CD4-positive, CD25-positive, alpha-beta regulatory T cell (primary cell): ENCODE data around the gene C6orf89. TPM values are rescaled to one million over a fixed set of nuclear protein-coding genes. Genes with fewer than 3 reads are reported as not detected.
"Not testable (repeated sequence)": the region's sequence is repeated elsewhere in the genome, so short reads cannot be mapped to it uniquely, and the experiment has no call there.

Experiments
- ATAC-seq, 2 donors: fragments of 150-1000 bp; cut with Tn5 transposase; one replicate each; pipeline ENCODE4 v1.10.0; 2021; ENCODE audit warnings: low read depth in 2 of 2, moderate number of reproducible peaks in 2 of 2, moderate library complexity in 1 of 2
- DNase-seq, 3 donors: peaks; one replicate each; pipeline versions ENCODE4 v3.0.0 to v3.0.0-alpha.2; 2012 to 2022; ENCODE audit warnings: mixed read lengths in 1 of 3
- H3K27ac ChIP-seq: one replicate; pipeline ENCODE4 v1.7.0; 2013; ENCODE audit warnings: mild to moderate bottlenecking, low read length; ENCODE audit not compliant: insufficient read depth, poor library complexity, severe bottlenecking
- H3K27me3 ChIP-seq: one replicate; pipeline ENCODE4 v1.7.0; 2013; ENCODE audit warnings: low read length; ENCODE audit not compliant: control insufficient read depth, insufficient read depth
- H3K36me3 ChIP-seq: one replicate; pipeline ENCODE4 v1.7.0; 2013; ENCODE audit warnings: mild to moderate bottlenecking, low read length, moderate library complexity; ENCODE audit not compliant: control insufficient read depth, insufficient read depth
- H3K4me1 ChIP-seq: 2 replicates; pipeline ENCODE4 v1.7.0; 2013; ENCODE audit warnings: mild to moderate bottlenecking, low read length; ENCODE audit not compliant: insufficient read depth, control insufficient read depth, poor library complexity, severe bottlenecking
- H3K4me3 ChIP-seq: one replicate; pipeline ENCODE4 v1.7.0; 2013; ENCODE audit warnings: low read depth, mild to moderate bottlenecking, low read length, moderate library complexity
- H3K9me3 ChIP-seq, 2 experiments: 1 replicate in 1 of 2; 2 replicates in 1 of 2; pipeline ENCODE4 v1.7.0; 2013; ENCODE audit warnings: low read length in 2 of 2, mild to moderate bottlenecking in 1 of 2, moderate library complexity in 1 of 2; ENCODE audit not compliant: control insufficient read depth in 2 of 2
- H3K27ac Mint-ChIP-seq, 3 donors: one replicate each; pipeline ENCODE4 v1.8.0; 2020 to 2022; ENCODE audit warnings: mild to moderate bottlenecking in 3 of 3, mixed read lengths in 3 of 3, moderate library complexity in 2 of 3
- H3K27me3 Mint-ChIP-seq: one replicate; pipeline ENCODE4 v1.8.0; 2022; ENCODE audit warnings: mild to moderate bottlenecking, mixed read lengths
- H3K36me3 Mint-ChIP-seq: one replicate; pipeline ENCODE4 v1.8.0; 2020; ENCODE audit warnings: mixed read lengths
- H3K4me1 Mint-ChIP-seq, 4 donors: one replicate each; pipeline ENCODE4 v1.8.0; 2020 to 2022; ENCODE audit warnings: mixed read lengths in 4 of 4, mild to moderate bottlenecking in 1 of 4
- H3K4me3 Mint-ChIP-seq, 4 donors: one replicate each; pipeline ENCODE4 v1.8.0; 2020 to 2022; ENCODE audit warnings: mild to moderate bottlenecking in 4 of 4, mixed read lengths in 4 of 4, moderate library complexity in 3 of 4
- H3K9me3 Mint-ChIP-seq, 7 donors: one replicate each; pipeline ENCODE4 v1.8.0; 2020 to 2022; ENCODE audit warnings: mixed read lengths in 7 of 7, mild to moderate bottlenecking in 3 of 7, moderate library complexity in 2 of 7
- polyA plus RNA-seq, 4 donors: library from polyadenylated mRNA; unstranded; fragments of 300-500 nt; fragmentation: Illumina TruSeq; gene quantifications; one replicate each; pipeline ENCODE4 v1.2.3, GENCODE V29; 2021
- total RNA-seq: library from RNA; stranded (reverse); gene quantifications from one replicate; pipeline ENCODE4 v1.2.3, GENCODE V29; 2022

The C6orf89 gene
- total and polyA plus RNA-seq, 5 donors from 2014 or later, result 33.8 to 49.1 (median 42.8) TPM

GRCh38 chr6:36946526-36946925 is 60.8 kb downstream of the C6orf89 start:
- Histone ChIP-seq H3K27me3 (peaks cover 3% of the 10 kb centered on the region), H3K4me3 (no peak overlapping the region), H3K36me3 (no peaks in the 10 kb centered on the region), H3K4me1 (peaks cover 25% of the 10 kb centered on the region), H3K9me3 (no peaks in the 10 kb centered on the region), H3K27ac (no peak overlapping the region)
- Mint-ChIP-seq H3K4me1 (peaks cover 2 to 33% (median 18%) of the 10 kb centered on the region in 4 donors), H3K36me3 (no peaks in the 10 kb centered on the region), H3K4me3 (no peak overlapping the region), H3K27ac (no peak overlapping the region), H3K27me3 (peaks cover 4% of the 10 kb centered on the region), H3K9me3 (no peaks in the 10 kb centered on the region)
- ATAC-seq, result no peak
- no peak for DNase-seq

DNA sequence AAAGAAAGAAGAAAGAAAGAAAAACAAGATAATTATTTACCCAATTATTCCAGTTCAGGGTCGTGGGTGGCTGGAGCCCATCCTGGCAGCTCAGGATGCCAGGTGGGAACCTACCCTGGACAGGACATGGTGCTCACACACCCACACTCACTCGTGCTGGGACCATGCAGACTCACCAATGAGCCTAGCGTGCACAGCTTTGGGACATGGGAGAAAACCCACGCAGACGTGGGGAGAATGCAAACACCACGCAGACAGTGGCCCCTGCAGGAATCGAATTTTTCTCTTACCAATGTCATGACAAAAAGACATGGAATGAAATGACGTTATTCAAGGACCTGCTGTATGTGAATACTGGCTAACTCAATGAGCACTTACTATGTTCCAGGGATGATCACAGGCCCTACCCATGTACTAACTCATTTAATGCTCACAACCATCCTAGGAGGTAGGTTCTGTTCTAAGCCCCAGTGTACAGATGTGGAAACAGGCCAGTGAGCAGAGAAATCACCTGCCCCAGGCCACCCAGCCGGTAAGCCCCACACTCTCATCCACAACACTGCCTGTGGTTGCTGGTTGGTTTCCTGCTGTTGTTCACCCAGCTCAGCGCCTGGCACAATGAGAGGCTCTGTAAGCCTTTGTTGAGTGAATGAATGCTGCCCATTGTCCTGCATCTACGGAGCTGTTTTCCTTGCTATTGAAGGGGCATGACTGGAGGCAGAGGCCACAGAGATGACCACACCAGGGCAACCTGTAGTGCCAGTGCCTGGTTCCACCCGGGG is 62.0 kb downstream of the C6orf89 start:
- Mint-ChIP-seq H3K4me3 (peak overlapping the region in 3 of 4 donors; percentile 22 to 62 (median 54)), H3K27ac (peak overlapping the region in 1 of 3 donors; percentile 72), H3K4me1 (peaks cover 2 to 34% (median 18%) of the 10 kb centered on the region in 4 donors), H3K27me3 (peaks cover 4% of the 10 kb centered on the region), H3K36me3 (no peaks in the 10 kb centered on the region), H3K9me3 (no peaks in the 10 kb centered on the region)
- DNase-seq, result peak in 2 of 3 donors; percentile 47 to 69
- Histone ChIP-seq H3K9me3 (no peaks in the 10 kb centered on the region), H3K4me1 (peaks cover 25% of the 10 kb centered on the region), H3K36me3 (no peaks in the 10 kb centered on the region), H3K27me3 (peaks cover 3% of the 10 kb centered on the region), H3K4me3 (peak overlapping the region; percentile 44), H3K27ac (no peak overlapping the region)
- ATAC-seq, result peak; percentile 90 to 94

DNA sequence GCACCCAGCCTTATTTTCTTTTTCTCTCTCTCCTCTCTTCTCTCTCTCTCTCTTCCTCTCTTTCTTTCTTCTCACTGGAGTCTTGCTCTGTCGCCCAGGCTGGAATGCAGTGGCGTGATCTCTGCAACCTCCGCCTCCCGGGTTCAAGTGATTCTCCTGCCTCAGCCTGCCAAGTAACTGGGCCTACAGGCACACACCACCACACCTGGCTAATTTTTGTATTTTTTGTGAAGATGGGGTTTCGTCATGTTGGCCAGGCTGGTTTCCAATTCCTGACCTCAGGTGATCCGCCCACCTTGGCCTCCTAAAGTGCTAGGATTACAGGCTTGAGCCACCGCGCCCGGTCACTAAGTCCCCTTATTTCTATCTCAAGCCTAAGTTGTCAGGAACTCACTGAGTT is 63.3 kb downstream of the C6orf89 start:
- peak overlapping the region in 1 of 3 donors; percentile 80 for H3K27ac Mint-ChIP-seq
- H3K36me3 Mint-ChIP-seq, H3K36me3 ChIP-seq, H3K9me3 Mint-ChIP-seq, ATAC-seq, H3K27me3 ChIP-seq, DNase-seq, H3K27me3 Mint-ChIP-seq, H3K4me3 ChIP-seq, H3K9me3 ChIP-seq, H3K27ac ChIP-seq: not testable (repeated sequence)
- H3K4me1 ChIP-seq, result peaks cover 33% of the 10 kb centered on the region
- peak overlapping the region in 3 of 4 donors; percentile 7 to 38 (median 36) for H3K4me3 Mint-ChIP-seq
- peaks cover 9 to 45% (median 27%) of the 10 kb centered on the region in 4 donors for H3K4me1 Mint-ChIP-seq

- ATAC-seq, result no peak
- DNase-seq, result no peak
- no peaks in the 10 kb centered on the region for H3K36me3 Mint-ChIP-seq
- H3K4me1 ChIP-seq, result peaks cover 39% of the 10 kb centered on the region
- H3K27ac ChIP-seq, result no peak overlapping the region
- H3K4me3 Mint-ChIP-seq, result peak overlapping the region in 3 of 4 donors; percentile 7 to 76 (median 36)
- no peak overlapping the region for H3K4me3 ChIP-seq
- H3K9me3 ChIP-seq, result no peaks in the 10 kb centered on the region
- H3K27me3 Mint-ChIP-seq, result no peaks in the 10 kb centered on the region
- H3K4me1 Mint-ChIP-seq, result peaks cover 14 to 51% (median 31%) of the 10 kb centered on the region in 4 donors
- no peaks in the 10 kb centered on the region for H3K9me3 Mint-ChIP-seq
- H3K27ac Mint-ChIP-seq, result peak overlapping the region in 1 of 3 donors; percentile 10
- no peaks in the 10 kb centered on the region for H3K27me3 ChIP-seq
- no peaks in the 10 kb centered on the region for H3K36me3 ChIP-seq
Measured at GRCh38 chr6:36949636-36950035, 63.9 kb downstream of the C6orf89 start.

DNA sequence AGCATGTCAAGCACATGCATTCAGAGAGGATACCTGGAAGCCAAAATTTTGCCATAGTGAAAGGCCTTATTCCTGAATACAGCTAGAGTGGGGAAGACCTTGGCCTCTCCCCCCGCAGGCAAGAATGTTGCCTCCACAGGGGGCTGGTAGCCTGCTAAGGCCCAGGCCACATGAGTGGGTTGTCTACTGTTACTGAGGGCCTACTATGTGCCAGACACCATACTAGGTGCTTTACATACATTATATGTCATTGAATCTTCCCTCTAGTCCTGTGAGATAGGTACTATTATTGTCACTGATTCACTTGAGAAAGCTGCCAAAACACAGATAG is 68.1 kb downstream of the C6orf89 start:
- peak overlapping the region; percentile 84 for H3K4me3 ChIP-seq
- Mint-ChIP-seq H3K27ac (peak overlapping the region in 2 of 3 donors; percentile 67 to 73), H3K4me1 (peaks cover 24 to 63% (median 43%) of the 10 kb centered on the region in 4 donors), H3K36me3 (no peaks in the 10 kb centered on the region), H3K9me3 (no peaks in the 10 kb centered on the region), H3K4me3 (peak overlapping the region; percentile 88 to 96 (median 92)), H3K27me3 (no peaks in the 10 kb centered on the region)
- H3K4me1 ChIP-seq, result peaks cover 48% of the 10 kb centered on the region
- peak overlapping the region; percentile 43 for H3K27ac ChIP-seq
- no peaks in the 10 kb centered on the region for H3K9me3 ChIP-seq
- DNase-seq (no peak), ATAC-seq (no peak)
- no peaks in the 10 kb centered on the region for H3K27me3 ChIP-seq
- peaks cover 2% of the 10 kb centered on the region for H3K36me3 ChIP-seq

DNA sequence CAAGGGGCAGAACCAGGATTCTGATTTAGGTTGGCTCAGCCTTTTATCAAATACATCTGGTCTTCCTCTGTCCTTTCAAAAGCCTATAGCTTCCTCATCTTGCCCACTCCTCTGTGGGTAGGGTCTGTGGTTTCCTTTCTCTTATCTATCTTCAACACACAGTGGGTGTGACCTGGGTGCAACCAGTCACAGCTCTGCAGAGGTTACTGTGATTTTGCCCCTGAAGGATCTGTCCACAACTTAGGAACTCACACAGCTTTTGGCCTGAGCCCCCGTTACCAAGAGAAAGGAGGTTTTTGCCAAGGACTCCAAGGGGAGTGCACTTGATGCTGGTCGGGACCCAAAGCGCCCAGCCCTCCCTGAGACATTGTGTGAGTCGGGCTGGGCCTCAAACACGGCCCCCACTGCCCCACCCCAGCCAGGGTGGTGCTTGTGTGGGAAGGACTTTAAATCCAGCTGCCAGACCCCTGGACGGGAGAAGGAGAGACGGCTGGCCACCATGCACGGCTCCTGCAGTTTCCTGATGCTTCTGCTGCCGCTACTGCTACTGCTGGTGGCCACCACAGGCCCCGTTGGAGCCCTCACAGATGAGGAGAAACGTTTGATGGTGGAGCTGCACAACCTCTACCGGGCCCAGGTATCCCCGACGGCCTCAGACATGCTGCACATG is 68.6 kb downstream of the C6orf89 start, which contains the start of gene PI16:
Gene PI16 (plus strand): TSS at position 477 of the 670 bp plus-strand sequence. CDS start 23 bp downstream, at position 500.
- Mint-ChIP-seq H3K4me1 (peaks cover 22 to 60% (median 40%) of the 10 kb centered on the region in 4 donors), H3K9me3 (no peaks in the 10 kb centered on the region), H3K36me3 (no peaks in the 10 kb centered on the region), H3K27me3 (no peaks in the 10 kb centered on the region), H3K4me3 (peak within 1 kb of the TSS; percentile 88 to 96 (median 92)), H3K27ac (peak within 1 kb of the TSS; percentile 73 to 93 (median 89))
- DNase-seq (peak in 2 of 3 donors; percentile 20 to 73), ATAC-seq (peak; percentile 59 to 73)
- peak within 1 kb of the TSS; percentile 43 for H3K27ac ChIP-seq
- peak within 1 kb of the TSS; percentile 84 for H3K4me3 ChIP-seq
- H3K36me3 ChIP-seq, result peaks cover 3% of the 10 kb centered on the region
- H3K27me3 ChIP-seq, result no peaks in the 10 kb centered on the region
- H3K4me1 ChIP-seq, result peaks cover 48% of the 10 kb centered on the region
- no peaks in the 10 kb centered on the region for H3K9me3 ChIP-seq

- DNase-seq (peak in 1 of 3 donors; percentile 35), ATAC-seq (no peak)
- H3K36me3 Mint-ChIP-seq, result no peaks in the 10 kb centered on the region
- H3K9me3 Mint-ChIP-seq, result no peaks in the 10 kb centered on the region
- Histone ChIP-seq H3K27ac (peak overlapping the region; percentile 7), H3K9me3 (no peaks in the 10 kb centered on the region), H3K4me3 (peak overlapping the region; percentile 84), H3K4me1 (peaks cover 48% of the 10 kb centered on the region), H3K27me3 (no peaks in the 10 kb centered on the region), H3K36me3 (peaks cover 3% of the 10 kb centered on the region)
- no peaks in the 10 kb centered on the region for H3K27me3 Mint-ChIP-seq
- peak overlapping the region; percentile 62 to 93 (median 89) for H3K27ac Mint-ChIP-seq
- peak overlapping the region; percentile 88 to 96 (median 92) for H3K4me3 Mint-ChIP-seq
- peaks cover 26 to 57% (median 40%) of the 10 kb centered on the region in 4 donors for H3K4me1 Mint-ChIP-seq
Measured at GRCh38 chr6:36955136-36955535, 69.4 kb downstream of the C6orf89 start.
